Liver (tissue), 9 donors: ENCODE measurements around the gene RAD9B. TPM values are rescaled to one million over a fixed set of nuclear protein-coding genes. Genes with fewer than 3 reads are reported as not detected.

ENCODE experiments used
- DNase-seq: peaks from one replicate; pipeline ENCODE4 v3.0.0-alpha.2; 2017; ENCODE audit warnings: low spot score
- H3K27ac ChIP-seq, 2 donors: one replicate each; pipeline ENCODE4 v1.7.0; 2013; ENCODE audit warnings: inconsistent platforms in 2 of 2, low read length in 2 of 2, control low read depth in 1 of 2, low read depth in 1 of 2, mild to moderate bottlenecking in 1 of 2
- H3K27me3 ChIP-seq, 4 donors: one replicate each; pipeline versions ENCODE4 v1.6.1 to v1.7.0; 2013; ENCODE audit warnings: low read length in 3 of 4, inconsistent platforms in 1 of 4, mild to moderate bottlenecking in 1 of 4, moderate library complexity in 1 of 4; ENCODE audit not compliant: control insufficient read depth in 4 of 4, insufficient read depth in 4 of 4
- H3K36me3 ChIP-seq, 4 donors: one replicate each; pipeline versions ENCODE4 v1.6.1 to v1.7.0; 2013; ENCODE audit warnings: low read length in 3 of 4, mild to moderate bottlenecking in 3 of 4, low read depth in 1 of 4, moderate library complexity in 1 of 4; ENCODE audit not compliant: control insufficient read depth in 4 of 4, insufficient read depth in 3 of 4
- H3K4me1 ChIP-seq, 4 donors: one replicate each; pipeline versions ENCODE4 v1.6.1 to v1.7.0; 2013; ENCODE audit warnings: low read length in 3 of 4, mild to moderate bottlenecking in 3 of 4, moderate library complexity in 1 of 4; ENCODE audit not compliant: control insufficient read depth in 4 of 4, insufficient read depth in 4 of 4
- H3K4me3 ChIP-seq, 3 donors: one replicate each; pipeline versions ENCODE4 v1.6.1 to v1.7.0; 2013; ENCODE audit warnings: low read length in 3 of 3, control low read depth in 1 of 3, low read depth in 1 of 3, mild to moderate bottlenecking in 1 of 3
- H3K9ac ChIP-seq, 2 donors: one replicate each; pipeline ENCODE4 v1.7.0; 2013; ENCODE audit warnings: low read length in 2 of 2, mild to moderate bottlenecking in 2 of 2, moderate library complexity in 2 of 2, control low read depth in 1 of 2, low read depth in 1 of 2
- H3K9me3 ChIP-seq, 4 donors: one replicate each; pipeline versions ENCODE4 v1.6.1 to v1.7.0; 2013; ENCODE audit warnings: low read length in 3 of 4; ENCODE audit not compliant: control insufficient read depth in 4 of 4
- ATF3 ChIP-seq: IDR thresholded peaks from 2 replicates; pipeline ENCODE4 v1.6.1; 2016; ENCODE audit warnings: antibody characterized with exemption
- CTCF ChIP-seq: fragments of 150-350 bp; IDR thresholded peaks from 2 replicates; pipeline ENCODE4 v1.5.1; 2017; ENCODE audit warnings: improper control_type of control experiment, low read depth, low read length; ENCODE audit not compliant: missing input control
- EGR1 ChIP-seq, 2 donors: IDR thresholded peaks; 2 replicates each; pipeline ENCODE4 v1.6.1; 2016 to 2018; ENCODE audit warnings: antibody characterized with exemption in 2 of 2, low read depth in 2 of 2
- FOXA1 ChIP-seq: IDR thresholded peaks from 2 replicates; pipeline ENCODE4 v1.6.1; 2016; ENCODE audit warnings: antibody characterized with exemption
- FOXA2 ChIP-seq: IDR thresholded peaks from 2 replicates; pipeline ENCODE4 v1.6.1; 2016; ENCODE audit warnings: antibody characterized with exemption
- GABPA ChIP-seq, 2 donors: IDR thresholded peaks in 1 of 2; conservative IDR thresholded peaks in 1 of 2; 2 replicates each; pipeline ENCODE4 v1.6.1; 2016; ENCODE audit warnings: antibody characterized with exemption in 2 of 2, mild to moderate bottlenecking in 1 of 2, moderate library complexity in 1 of 2
- HNF4A ChIP-seq, 2 donors: conservative IDR thresholded peaks; 2 replicates each; pipeline ENCODE4 v1.6.1; 2016; ENCODE audit warnings: antibody characterized with exemption in 2 of 2, mild to moderate bottlenecking in 2 of 2
- HNF4G ChIP-seq: IDR thresholded peaks from 2 replicates; pipeline ENCODE4 v1.6.1; 2016; ENCODE audit warnings: antibody characterized with exemption
- JUND ChIP-seq, 2 donors: IDR thresholded peaks; 2 replicates each; pipeline ENCODE4 v1.6.1; 2016; ENCODE audit warnings: antibody characterized with exemption in 2 of 2
- MAX ChIP-seq: IDR thresholded peaks from 2 replicates; pipeline ENCODE4 v1.6.1; 2016; ENCODE audit warnings: antibody characterized with exemption
- NR2F2 ChIP-seq: IDR thresholded peaks from 2 replicates; pipeline ENCODE4 v1.6.1; 2016; ENCODE audit warnings: antibody characterized with exemption
- RAD21 ChIP-seq, 2 donors: IDR thresholded peaks; 2 replicates each; pipeline ENCODE4 v1.6.1; 2016; ENCODE audit warnings: antibody characterized with exemption in 2 of 2, mild to moderate bottlenecking in 2 of 2
- REST ChIP-seq: IDR thresholded peaks from 2 replicates; pipeline ENCODE4 v1.6.1; 2016; ENCODE audit warnings: antibody characterized with exemption, mild to moderate bottlenecking
- RXRA ChIP-seq, 2 donors: IDR thresholded peaks; 2 replicates each; pipeline ENCODE4 v1.6.1; 2017 to 2018; ENCODE audit warnings: antibody characterized with exemption in 2 of 2, mild to moderate bottlenecking in 1 of 2
- SP1 ChIP-seq: IDR thresholded peaks from 2 replicates; pipeline ENCODE4 v1.6.1; 2018; ENCODE audit warnings: antibody characterized with exemption, mild to moderate bottlenecking
- TAF1 ChIP-seq: conservative IDR thresholded peaks from 2 replicates; pipeline ENCODE4 v1.6.1; 2016; ENCODE audit warnings: antibody characterized with exemption, mild to moderate bottlenecking
- YY1 ChIP-seq: IDR thresholded peaks from 2 replicates; pipeline ENCODE4 v1.6.1; 2016; ENCODE audit warnings: antibody characterized with exemption, mild to moderate bottlenecking
- ZBTB33 ChIP-seq: IDR thresholded peaks from 2 replicates; pipeline ENCODE4 v1.6.1; 2016; ENCODE audit warnings: antibody characterized with exemption
- WGBS: extraction: QIAGEN DNeasy Blood & Tissue Kit; methylation state at CpG from one replicate; pipeline ENCODE4 v1.1.7; 2013; 5-methylcytosine and 5-hydroxymethylcytosine counted together
- polyA plus RNA-seq, 2 donors: library from polyadenylated mRNA; stranded (reverse) in 1 of 2; unstranded in 1 of 2; fragments of 200-250 nt in 1 of 2; fragments of >200 nt in 1 of 2; fragmentation: Nextera tagmentation in 1 of 2; extraction: Ambion mirVana in 1 of 2; gene quantifications; one replicate each; pipeline versions ENCODE4 v1.2.1 to v1.2.3, GENCODE V29; 2013 to 2015
- total RNA-seq, 2 donors: library from RNA; depleted of rRNA; stranded (reverse); fragments of >200 nt; gene quantifications; one replicate each; pipeline ENCODE4 v1.2.3, GENCODE V29; 2014
- donor health status: healthy.
- donor health status: healthy.
- donor health status: healthy.
- donor health status: healthy.
- donor health status: healthy.

RAD9B gene
- total and polyA plus RNA-seq, 4 donors = 0.14 to 0.56 (median 0.28) TPM

GRCh38 chr12:110534811-110535210, 32.7 kb downstream of the RAD9B start:
- H3K27ac ChIP-seq = no peak overlapping the region
- no peaks in the 10 kb centered on the region for H3K9me3 ChIP-seq
- no peak for DNase-seq
- no peak for TF ChIP-seq EGR1 (IDR thresholded peaks at IDR 0.05; ENCODE audit: low read depth in 2 of 2)
- TF ChIP-seq HNF4A (conservative IDR thresholded peaks at IDR 0.05) = no peak
- TF ChIP-seq YY1 = no peak
- no peak for TF ChIP-seq HNF4G
- no peak overlapping the region for H3K9ac ChIP-seq
- no peaks in the 10 kb centered on the region for H3K27me3 ChIP-seq
- H3K4me1 ChIP-seq = peaks cover 4 to 40% (median 35%) of the 10 kb centered on the region in 4 donors
- H3K36me3 ChIP-seq = peaks cover 0 to 4% (median 3%) of the 10 kb centered on the region in 4 donors
- no peak overlapping the region for H3K4me3 ChIP-seq
- WGBS = 88% methylated on average over 6 of the region's 6 CpGs

GRCh38 chr12:110536834-110537604, 34.9 kb downstream of the RAD9B start:
- no peak overlapping the region for H3K4me3 ChIP-seq
- no peak for DNase-seq
- WGBS = 83% methylated on average over 4 of the region's 4 CpGs
- peak overlapping the region; percentile 67 to 88 for H3K27ac ChIP-seq
- H3K27me3 ChIP-seq = no peaks in the 10 kb centered on the region
- TF ChIP-seq HNF4G (no peak), NR2F2 (no peak), SP1 (peak; percentile 7), GABPA (IDR thresholded peaks at IDR 0.05 in 1 of 2, conservative IDR thresholded peaks at IDR 0.05 in 1 of 2) (no peak), ATF3 (peak; percentile 66), MAX (no peak), HNF4A (conservative IDR thresholded peaks at IDR 0.05) (no peak), ZBTB33 (no peak), YY1 (no peak), RXRA (IDR thresholded peaks at IDR 0.05) (no peak), TAF1 (no peak), JUND (IDR thresholded peaks at IDR 0.05) (peak in 1 of 2 donors; percentile 56), REST (no peak), FOXA1 (no peak), FOXA2 (no peak), CTCF (no peak), EGR1 (IDR thresholded peaks at IDR 0.05; ENCODE audit: low read depth in 2 of 2) (no peak), RAD21 (IDR thresholded peaks at IDR 0.05) (no peak)
- H3K9ac ChIP-seq = peak overlapping the region in 1 of 2 donors; percentile 67
- H3K9me3 ChIP-seq = no peaks in the 10 kb centered on the region
- peaks cover 0 to 4% (median 2%) of the 10 kb centered on the region in 4 donors for H3K36me3 ChIP-seq
- H3K4me1 ChIP-seq = peaks cover 4 to 34% (median 30%) of the 10 kb centered on the region in 4 donors
